Parathyroid adenoma (tissue), 2 donors: ENCODE results near the gene CFAP298.
"Not testable (repeated sequence)": the region's sequence is repeated elsewhere in the genome, so short reads cannot be mapped to it uniquely, and the experiment has no call there.

Experiments
- H2AFZ ChIP-seq: fragments of 300-600 bp; sonication (generic); one replicate; pipeline ENCODE4 v1.7.0; 2017; ENCODE audit warnings: antibody characterized with exemption, mild to moderate bottlenecking
- H3K27ac ChIP-seq: fragments of 300-600 bp; sonication (generic); one replicate; pipeline ENCODE4 v1.7.0; 2017
- H3K27me3 ChIP-seq: fragments of 300-600 bp; sonication (generic); one replicate; pipeline ENCODE4 v1.7.0; 2017; ENCODE audit warnings: low read length; ENCODE audit not compliant: control insufficient read depth, insufficient read depth
- H3K36me3 ChIP-seq: fragments of 300-600 bp; sonication (generic); one replicate; pipeline ENCODE4 v1.7.0; 2017; ENCODE audit warnings: low read length; ENCODE audit not compliant: control insufficient read depth, insufficient read depth
- H3K4me1 ChIP-seq: fragments of 300-600 bp; sonication (generic); one replicate; pipeline ENCODE4 v1.7.0; 2017; ENCODE audit warnings: control low read depth
- H3K4me2 ChIP-seq: fragments of 300-600 bp; sonication (generic); one replicate; pipeline ENCODE4 v1.7.0; 2017; ENCODE audit warnings: low read length
- H3K4me3 ChIP-seq: fragments of 300-600 bp; sonication (generic); one replicate; pipeline ENCODE4 v1.7.0; 2017; ENCODE audit warnings: low read depth, low read length
- H3K79me2 ChIP-seq: fragments of 300-600 bp; sonication (generic); one replicate; pipeline ENCODE4 v1.7.0; 2017; ENCODE audit warnings: control low read depth
- H3K9ac ChIP-seq: fragments of 300-600 bp; sonication (generic); one replicate; pipeline ENCODE4 v1.7.0; 2017; ENCODE audit warnings: mild to moderate bottlenecking
- H3K9me3 ChIP-seq: fragments of 300-600 bp; sonication (generic); one replicate; pipeline ENCODE4 v1.7.0; 2017; ENCODE audit warnings: low read length; ENCODE audit not compliant: control insufficient read depth
- CTCF ChIP-seq: fragments of 300-600 bp; sonication (generic); IDR thresholded peaks from one replicate; pipeline ENCODE4 v1.7.0; 2017; ENCODE audit warnings: antibody characterized with exemption, mild to moderate bottlenecking
- donor health status: primary hyperparathyroidism.

Gene CFAP298

GRCh38 chr21:32567626-32568025 lies 44.6 kb downstream of the CFAP298 start:
- Histone ChIP-seq H3K27me3 (no peaks in the 10 kb centered on the region), H3K4me3 (no peak overlapping the region), H3K27ac (no peak overlapping the region), H2AFZ (no peak overlapping the region), H3K79me2 (no peaks in the 10 kb centered on the region), H3K4me2 (no peak overlapping the region), H3K36me3 (no peaks in the 10 kb centered on the region), H3K9me3 (no peaks in the 10 kb centered on the region), H3K9ac (no peak overlapping the region), H3K4me1 (no peaks in the 10 kb centered on the region)
- no peak for TF ChIP-seq CTCF

GRCh38 chr21:32566741-32567389 lies 45.3 kb downstream of the CFAP298 start:
- Histone ChIP-seq H3K36me3 (no peaks in the 10 kb centered on the region), H3K4me3 (no peak overlapping the region), H3K9ac (no peak overlapping the region), H3K27ac (no peak overlapping the region), H3K79me2 (no peaks in the 10 kb centered on the region), H3K27me3 (no peaks in the 10 kb centered on the region), H3K4me2 (no peak overlapping the region), H3K4me1 (no peaks in the 10 kb centered on the region), H3K9me3 (no peaks in the 10 kb centered on the region), H2AFZ (no peak overlapping the region)
- TF ChIP-seq CTCF, result no peak

GRCh38 chr21:32565856-32566465 lies 46.2 kb downstream of the CFAP298 start:
- Histone ChIP-seq H3K9me3 (no peaks in the 10 kb centered on the region), H3K4me2 (no peak overlapping the region), H3K4me3 (no peak overlapping the region), H3K4me1 (no peaks in the 10 kb centered on the region), H2AFZ (no peak overlapping the region), H3K79me2 (no peaks in the 10 kb centered on the region), H3K27me3 (no peaks in the 10 kb centered on the region), H3K36me3 (no peaks in the 10 kb centered on the region), H3K9ac (no peak overlapping the region), H3K27ac (no peak overlapping the region)
- no peak for TF ChIP-seq CTCF

GRCh38 chr21:32562915-32563314 lies 49.3 kb downstream of the CFAP298 start:
- Histone ChIP-seq H3K27me3 (no peaks in the 10 kb centered on the region), H3K4me1 (no peaks in the 10 kb centered on the region), H3K79me2 (no peaks in the 10 kb centered on the region), H3K9me3 (no peaks in the 10 kb centered on the region), H3K9ac (no peak overlapping the region), H2AFZ (no peak overlapping the region), H3K27ac (no peak overlapping the region), H3K4me3 (no peak overlapping the region), H3K36me3 (no peaks in the 10 kb centered on the region), H3K4me2 (no peak overlapping the region)
- no peak for TF ChIP-seq CTCF

- Histone ChIP-seq H3K27ac (no peak overlapping the region), H3K4me3 (no peak overlapping the region), H3K9me3 (no peaks in the 10 kb centered on the region), H3K9ac (no peak overlapping the region), H3K27me3 (no peaks in the 10 kb centered on the region), H2AFZ (no peak overlapping the region), H3K4me1 (no peaks in the 10 kb centered on the region), H3K4me2 (no peak overlapping the region), H3K79me2 (no peaks in the 10 kb centered on the region), H3K36me3 (no peaks in the 10 kb centered on the region)
- TF ChIP-seq CTCF, result peak; percentile 35
Measured at GRCh38 chr21:32562426-32562825, 49.8 kb downstream of the CFAP298 start.

- H3K4me1 ChIP-seq, H3K9ac ChIP-seq, H3K4me3 ChIP-seq, H3K27ac ChIP-seq, H2AFZ ChIP-seq, H3K36me3 ChIP-seq, H3K4me2 ChIP-seq, H3K79me2 ChIP-seq, H3K9me3 ChIP-seq, H3K27me3 ChIP-seq: not testable (repeated sequence)
Measured at GRCh38 chr21:32561476-32561875, 50.7 kb downstream of the CFAP298 start.
